HEK293T (cell line): ENCODE data around the gene GPAT3.
"Not testable (repeated sequence)": the region's sequence is repeated elsewhere in the genome, so short reads cannot be mapped to it uniquely, and the experiment has no call there.

Source experiments
- CTCF ChIA-PET: fragments of 350-600 bp; formaldehyde crosslinking; extraction: SDS; loops from one replicate; lab custom pipeline; 2021; ENCODE audit warnings: antibody characterized with exemption, inconsistent platforms; lab: Yijun Ruan, JAX
- POLR2A ChIA-PET: fragments of 350-600 bp; formaldehyde crosslinking; extraction: SDS; loops from one replicate; lab custom pipeline; 2020; ENCODE audit warnings: antibody characterized with exemption, inconsistent platforms; lab: Yijun Ruan, JAX
- DNase-seq: peaks from one replicate; pipeline ENCODE4 v3.0.0; 2012; ENCODE audit warnings: mixed read lengths; ENCODE audit errors: extremely low spot score
- ARNT ChIP-seq: fragments of 450-650 bp; IDR thresholded peaks from 2 replicates; pipeline ENCODE4 v1.6.1; 2017; ENCODE audit warnings: mild to moderate bottlenecking
- BHLHE40 ChIP-seq: fragments of 450-650 bp; IDR thresholded peaks from 2 replicates; pipeline ENCODE4 v1.6.1; 2016; ENCODE audit warnings: mild to moderate bottlenecking, moderate library complexity, borderline replicate concordance
- CTBP1 ChIP-seq: fragments of 450-650 bp; IDR thresholded peaks from 2 replicates; pipeline ENCODE4 v1.6.1; 2016; ENCODE audit warnings: borderline replicate concordance
- ELF4 ChIP-seq: fragments of 450-650 bp; IDR thresholded peaks from 2 replicates; pipeline ENCODE4 v1.6.1; 2017; ENCODE audit warnings: antibody characterized with exemption
- FOXA1 ChIP-seq: fragments of 450-650 bp; IDR thresholded peaks from 2 replicates; pipeline ENCODE4 v1.6.1; 2016; ENCODE audit warnings: mild to moderate bottlenecking
- FOXK2 ChIP-seq: fragments of 450-650 bp; IDR thresholded peaks from 2 replicates; pipeline ENCODE4 v1.6.1; 2016; ENCODE audit warnings: mild to moderate bottlenecking
- FOXM1 ChIP-seq: fragments of 450-650 bp; IDR thresholded peaks from 2 replicates; pipeline ENCODE4 v1.6.1; 2017; ENCODE audit warnings: mild to moderate bottlenecking, borderline replicate concordance
- HDGF ChIP-seq: fragments of 450-650 bp; IDR thresholded peaks from 2 replicates; pipeline ENCODE4 v1.6.1; 2017; ENCODE audit warnings: antibody characterized with exemption, borderline replicate concordance
- L3MBTL2 ChIP-seq: fragments of 450-650 bp; conservative IDR thresholded peaks from 2 replicates; pipeline ENCODE4 v1.6.1; 2016; ENCODE audit warnings: mild to moderate bottlenecking
- LEF1 ChIP-seq: fragments of 450-650 bp; IDR thresholded peaks from 2 replicates; pipeline ENCODE4 v1.6.1; 2017; ENCODE audit warnings: mild to moderate bottlenecking, borderline replicate concordance
- NFRKB ChIP-seq: fragments of 450-650 bp; IDR thresholded peaks from 2 replicates; pipeline ENCODE4 v1.6.1; 2016; ENCODE audit warnings: mild to moderate bottlenecking, moderate library complexity
- PKNOX1 ChIP-seq: fragments of 450-650 bp; IDR thresholded peaks from 2 replicates; pipeline ENCODE4 v1.6.1; 2016
- SP1 ChIP-seq: fragments of 450-650 bp; IDR thresholded peaks from 2 replicates; pipeline ENCODE4 v1.6.1; 2017
- SUZ12 ChIP-seq: fragments of 450-650 bp; IDR thresholded peaks from 2 replicates; pipeline ENCODE4 v1.6.1; 2016; ENCODE audit warnings: mild to moderate bottlenecking
- TARDBP ChIP-seq: fragments of 450-650 bp; IDR thresholded peaks from 2 replicates; pipeline ENCODE4 v1.6.1; 2016
- ZNF384 ChIP-seq: fragments of 450-650 bp; IDR thresholded peaks from 2 replicates; pipeline ENCODE4 v1.6.1; 2016

Gene GPAT3

GRCh38 chr4:83535520-83536361, at the start of gene GPAT3:
GPAT3 (plus strand) TSS chr4:83536108; CDS start chr4:83536623, 515 bp downstream.
- peak; percentile 75 for DNase-seq
- no peak for TF ChIP-seq PKNOX1
- peak; percentile 63 for TF ChIP-seq L3MBTL2
- POLR2A ChIA-PET: interaction anchor here (1.0 to 1.4 kb wide), 3 partner anchors 8 to 12 kb away, joined by 3 to 4 read pairs (median 4); no protein-coding TSS in a partner anchor
- CTCF ChIA-PET: no interaction called here

GRCh38 chr4:83486457-83487129, 49.3 kb upstream of the GPAT3 start:
- ChIA-PET CTCF (no interaction called here), POLR2A (no interaction called here)
- no peak for TF ChIP-seq L3MBTL2
- no peak for TF ChIP-seq CTBP1
- no peak for TF ChIP-seq NFRKB
- TF ChIP-seq LEF1: no peak
- no peak for TF ChIP-seq HDGF
- TF ChIP-seq SP1: no peak
- TF ChIP-seq ARNT: no peak
- TF ChIP-seq FOXK2: no peak
- no peak for TF ChIP-seq FOXA1
- TF ChIP-seq PKNOX1: no peak
- TF ChIP-seq ZNF384: no peak
- TF ChIP-seq TARDBP: no peak
- TF ChIP-seq SUZ12: no peak
- no peak for DNase-seq

- POLR2A ChIA-PET: no interaction called here
- no peak for DNase-seq
- CTCF ChIA-PET: interaction anchor here (0.6 to 0.8 kb wide), 2 partner anchors 275 to 1207 kb away, joined by 3 to 4 read pairs; no protein-coding TSS in a partner anchor
- no peak for TF ChIP-seq ARNT
Measured at GRCh38 chr4:83489711-83490326, 46.1 kb upstream of the GPAT3 start.

- TF ChIP-seq PKNOX1: no peak
- no peak for TF ChIP-seq LEF1
- no peak for TF ChIP-seq L3MBTL2
- no peak for TF ChIP-seq FOXA1
- TF ChIP-seq ARNT: no peak
- TF ChIP-seq CTBP1: no peak
- TF ChIP-seq ELF4: no peak
- POLR2A ChIA-PET: no interaction called here
- DNase-seq: peak; percentile 26
- CTCF ChIA-PET: interaction anchor here (0.8 kb wide), 1 partner anchor 1206 kb away, joined by 4 read pairs; no protein-coding TSS in a partner anchor
Measured at GRCh38 chr4:83490876-83491450, 44.9 kb upstream of the GPAT3 start.

- CTCF ChIA-PET: interaction anchor here (0.7 kb wide), 1 partner anchor 134 kb away, joined by 3 read pairs; no protein-coding TSS in a partner anchor
- POLR2A ChIA-PET: not testable (repeated sequence)
Measured at GRCh38 chr4:83496085-83496917, 39.6 kb upstream of the GPAT3 start.

GRCh38 chr4:83498187-83498586, 37.7 kb upstream of the GPAT3 start:
- POLR2A ChIA-PET: no interaction called here
- TF ChIP-seq L3MBTL2 (no peak), FOXM1 (no peak), ZNF384 (no peak), LEF1 (no peak), SUZ12 (no peak), FOXA1 (no peak), BHLHE40 (no peak), ELF4 (no peak), FOXK2 (no peak), NFRKB (no peak), CTBP1 (no peak)
- CTCF ChIA-PET: interaction anchor here (1.3 kb wide), 1 partner anchor 147 kb away, joined by 3 read pairs; no protein-coding TSS in a partner anchor
- DNase-seq: no peak

More at GRCh38 chr4:83496085-83496917, 39.6 kb upstream of the GPAT3 start:
- DNase-seq: not testable (repeated sequence)

- DNase-seq, CTCF ChIA-PET, POLR2A ChIA-PET: not testable (repeated sequence)
Measured at GRCh38 chr4:83501671-83502070, 34.2 kb upstream of the GPAT3 start.
